IgD-negative memory B cell (primary cell): ENCODE data around the gene CDK7. TPM values are rescaled to one million over a fixed set of nuclear protein-coding genes. Genes with fewer than 3 reads are reported as not detected.

ENCODE experiments used
- H3K27ac Mint-ChIP-seq, 3 donors: one replicate each; pipeline ENCODE4 v1.8.0; 2020 to 2022; ENCODE audit warnings: mild to moderate bottlenecking in 3 of 3, mixed read lengths in 3 of 3, moderate library complexity in 1 of 3
- H3K27me3 Mint-ChIP-seq: one replicate; pipeline ENCODE4 v1.8.0; 2021; ENCODE audit warnings: mixed read lengths
- H3K36me3 Mint-ChIP-seq: one replicate; pipeline ENCODE4 v1.8.0; 2020; ENCODE audit warnings: mild to moderate bottlenecking, mixed read lengths
- H3K4me1 Mint-ChIP-seq, 3 donors: one replicate each; pipeline ENCODE4 v1.8.0; 2020 to 2022; ENCODE audit warnings: mixed read lengths in 3 of 3, mild to moderate bottlenecking in 1 of 3
- H3K4me3 Mint-ChIP-seq, 4 donors: one replicate each; pipeline ENCODE4 v1.8.0; 2020 to 2022; ENCODE audit warnings: mild to moderate bottlenecking in 4 of 4, mixed read lengths in 4 of 4, moderate library complexity in 3 of 4
- H3K9me3 Mint-ChIP-seq, 3 donors: one replicate each; pipeline ENCODE4 v1.8.0; 2020 to 2021; ENCODE audit warnings: mixed read lengths in 3 of 3, mild to moderate bottlenecking in 1 of 3
- polyA plus RNA-seq: library from polyadenylated mRNA; unstranded; fragments of 300-500 nt; fragmentation: Illumina TruSeq; gene quantifications from one replicate; pipeline ENCODE4 v1.2.3, GENCODE V29; 2021

The CDK7 gene
- polyA plus RNA-seq, 1 donor from 2014 or later: 23.9 TPM

GRCh38 chr5:69295088-69295754 is 60.5 kb downstream of the CDK7 start:
- Mint-ChIP-seq H3K4me1 (peaks cover 0 to 3% (median 0%) of the 10 kb centered on the region in 3 donors), H3K27ac (peak overlapping the region in 1 of 3 donors; percentile 46), H3K9me3 (no peaks in the 10 kb centered on the region), H3K36me3 (peaks cover 8% of the 10 kb centered on the region), H3K4me3 (no peak overlapping the region), H3K27me3 (no peaks in the 10 kb centered on the region)

DNA sequence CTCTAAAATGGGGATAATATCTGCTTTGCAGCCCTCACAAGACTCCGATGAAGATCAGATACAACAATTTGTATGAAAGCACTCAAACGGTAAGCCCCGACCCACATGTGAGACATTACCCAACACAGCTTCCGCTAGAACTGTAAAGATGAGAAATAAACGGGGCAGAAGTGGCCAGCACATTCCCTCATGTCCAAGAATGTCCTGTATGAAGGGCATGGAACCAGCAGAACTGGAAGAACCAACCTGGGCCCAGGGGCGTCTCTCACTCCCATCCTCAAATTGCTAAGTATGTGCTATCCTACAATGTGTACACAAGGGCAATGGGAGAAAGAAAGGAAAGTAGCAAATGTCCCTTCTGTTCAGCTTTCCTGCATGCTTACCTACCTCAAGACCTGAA is 64.9 kb downstream of the CDK7 start:
- Mint-ChIP-seq H3K27ac (no peak overlapping the region), H3K4me3 (no peak overlapping the region), H3K36me3 (peaks cover 11% of the 10 kb centered on the region), H3K27me3 (no peaks in the 10 kb centered on the region), H3K4me1 (peaks cover 0 to 1% (median 0%) of the 10 kb centered on the region in 3 donors), H3K9me3 (peaks cover 0 to 1% (median 0%) of the 10 kb centered on the region in 3 donors)

DNA sequence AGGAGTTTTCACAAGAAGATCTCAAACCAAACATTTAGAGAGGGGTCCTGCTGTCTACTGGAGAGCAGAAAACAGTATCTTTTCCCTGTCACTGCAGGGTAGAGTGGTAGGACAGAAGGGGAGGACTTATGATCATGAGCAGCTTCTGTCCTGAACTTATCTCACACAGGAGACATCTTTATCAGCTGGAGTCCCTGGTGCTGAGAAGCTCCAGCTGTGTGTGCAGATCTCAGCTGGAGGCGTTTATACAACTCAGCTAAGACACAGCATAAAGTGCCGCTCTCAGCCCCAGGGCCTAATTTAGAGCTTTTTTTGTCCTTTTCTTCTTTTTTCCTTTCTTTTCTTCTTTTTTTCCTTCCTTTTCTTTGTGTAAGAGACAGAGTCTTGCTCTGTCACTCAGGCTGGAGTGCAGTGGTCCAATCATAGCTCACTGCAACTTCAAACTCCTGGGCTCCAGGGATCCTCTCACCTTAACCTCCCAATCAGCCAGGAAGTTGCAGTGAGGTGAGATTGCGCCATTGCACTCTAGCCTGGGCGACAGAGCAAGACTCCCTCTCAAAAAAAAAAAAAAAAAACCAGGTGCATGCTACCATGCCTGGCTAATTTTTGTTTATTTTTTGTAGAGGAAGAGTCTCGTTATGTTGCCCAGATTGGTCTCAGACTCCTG is 66.0 kb downstream of the CDK7 start:
- Mint-ChIP-seq H3K27me3 (no peaks in the 10 kb centered on the region), H3K9me3 (peaks cover 0 to 2% (median 0%) of the 10 kb centered on the region in 3 donors), H3K4me1 (peaks cover 0 to 1% (median 0%) of the 10 kb centered on the region in 3 donors), H3K4me3 (peak overlapping the region in 1 of 4 donors; percentile 61), H3K27ac (peak overlapping the region in 1 of 3 donors; percentile 74), H3K36me3 (peaks cover 11% of the 10 kb centered on the region)

DNA sequence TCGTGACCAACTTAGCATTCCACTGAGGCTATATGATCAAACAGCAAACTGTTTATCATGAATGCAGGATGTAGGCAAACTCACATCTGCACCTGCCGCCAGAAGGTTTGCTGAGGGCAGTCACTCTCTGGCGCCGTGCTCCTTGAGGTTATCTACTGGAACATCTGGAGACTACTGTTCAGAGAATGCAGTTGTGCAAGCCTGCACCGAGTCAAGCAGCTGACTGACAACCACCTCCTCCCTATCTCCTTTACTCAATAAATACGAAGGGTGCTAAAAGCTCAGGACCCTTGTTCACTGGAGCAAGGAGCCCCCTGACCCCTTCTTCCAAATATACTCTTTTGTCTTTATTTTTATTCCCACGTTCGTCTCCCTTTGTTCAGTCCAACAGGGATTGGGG is 70.8 kb downstream of the CDK7 start:
- Mint-ChIP-seq H3K36me3 (peaks cover 29% of the 10 kb centered on the region), H3K4me3 (no peak overlapping the region), H3K27me3 (no peaks in the 10 kb centered on the region), H3K4me1 (peaks cover 0 to 1% (median 0%) of the 10 kb centered on the region in 3 donors), H3K27ac (no peak overlapping the region), H3K9me3 (peaks cover 4 to 7% (median 7%) of the 10 kb centered on the region in 3 donors)

DNA sequence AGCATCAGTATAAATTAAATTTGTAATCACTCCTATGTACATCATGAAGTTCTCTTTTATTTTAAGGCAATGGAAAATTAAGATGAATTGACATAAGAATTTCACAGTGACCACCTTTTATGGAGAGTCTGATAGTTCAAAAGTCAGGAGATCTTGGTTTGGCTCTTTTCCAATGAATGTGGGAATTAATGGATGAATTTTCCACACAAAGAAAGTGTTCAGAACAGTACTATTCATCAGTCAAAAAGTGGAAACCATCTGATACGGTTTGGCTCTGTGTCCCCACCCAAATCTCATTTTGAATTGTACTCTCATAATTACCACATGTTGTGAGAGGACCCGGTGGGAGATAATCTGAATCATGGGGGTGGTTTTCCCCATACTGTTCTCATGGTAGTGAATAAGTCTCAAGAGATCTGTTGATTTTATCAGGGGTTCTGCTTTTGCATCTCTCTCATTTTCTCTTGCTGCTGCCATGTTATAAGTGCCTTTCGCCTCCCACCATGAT is 73.4 kb downstream of the CDK7 start:
- Mint-ChIP-seq H3K4me1 (peaks cover 0 to 3% (median 0%) of the 10 kb centered on the region in 3 donors), H3K9me3 (peaks cover 4 to 7% (median 7%) of the 10 kb centered on the region in 3 donors), H3K27me3 (no peaks in the 10 kb centered on the region), H3K36me3 (peaks cover 35% of the 10 kb centered on the region), H3K4me3 (no peak overlapping the region), H3K27ac (no peak overlapping the region)

DNA sequence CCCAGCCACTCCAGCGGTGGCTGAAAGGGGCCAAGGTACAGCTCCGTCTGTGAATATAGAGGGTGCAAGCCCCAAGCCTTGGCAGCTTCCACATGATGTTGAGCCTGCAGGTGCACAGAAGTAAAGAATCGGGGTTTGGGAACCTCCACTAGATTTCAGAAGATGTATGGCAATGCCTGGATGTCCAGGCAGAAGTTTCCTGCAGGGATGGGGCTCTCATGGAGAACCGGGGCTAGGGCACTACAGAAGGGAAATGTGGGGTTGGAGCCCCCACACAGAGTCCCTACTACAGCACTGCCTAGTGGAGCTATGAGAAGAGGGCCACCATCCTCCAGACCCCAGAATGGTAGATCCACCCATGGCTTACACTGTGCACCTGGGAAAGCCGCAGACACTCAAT is 74.7 kb downstream of the CDK7 start:
- Mint-ChIP-seq H3K4me3 (no peak overlapping the region), H3K9me3 (peaks cover 4 to 7% (median 7%) of the 10 kb centered on the region in 3 donors), H3K27me3 (no peaks in the 10 kb centered on the region), H3K4me1 (peaks cover 0 to 3% (median 0%) of the 10 kb centered on the region in 3 donors), H3K36me3 (peaks cover 33% of the 10 kb centered on the region), H3K27ac (no peak overlapping the region)

GRCh38 chr5:69312459-69313160 is 77.9 kb downstream of the CDK7 start:
- Mint-ChIP-seq H3K9me3 (peaks cover 2 to 7% (median 7%) of the 10 kb centered on the region in 3 donors), H3K4me1 (peaks cover 0 to 2% (median 0%) of the 10 kb centered on the region in 3 donors), H3K27me3 (no peaks in the 10 kb centered on the region), H3K36me3 (peaks cover 31% of the 10 kb centered on the region), H3K4me3 (no peak overlapping the region), H3K27ac (no peak overlapping the region)

DNA sequence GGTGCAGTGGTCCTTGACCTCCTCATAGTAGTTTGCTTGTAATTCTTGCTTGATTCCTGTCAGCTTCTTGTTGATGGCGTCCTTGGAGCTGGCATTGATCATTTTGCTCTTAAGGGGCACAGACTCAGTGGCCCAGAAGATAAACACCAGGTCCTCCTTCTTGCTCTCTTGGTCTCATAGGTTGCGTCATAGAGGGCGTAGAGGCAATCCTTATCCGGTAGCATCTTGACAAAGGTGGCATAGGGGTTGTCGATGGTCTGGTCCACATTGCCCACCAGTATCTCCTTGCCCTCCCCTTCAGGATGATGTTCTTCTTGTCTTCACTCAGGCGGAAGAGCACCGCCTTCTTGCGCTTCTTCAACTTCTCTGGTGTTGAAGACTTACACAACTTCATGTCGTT is 78.7 kb downstream of the CDK7 start:
- H3K27me3 Mint-ChIP-seq: no peaks in the 10 kb centered on the region
- peaks cover 27% of the 10 kb centered on the region for H3K36me3 Mint-ChIP-seq
- H3K27ac Mint-ChIP-seq: peak overlapping the region in 1 of 3 donors; percentile 26
- peaks cover 2 to 6% (median 6%) of the 10 kb centered on the region in 3 donors for H3K9me3 Mint-ChIP-seq
- H3K4me3 Mint-ChIP-seq: no peak overlapping the region
- peaks cover 0 to 2% (median 0%) of the 10 kb centered on the region in 3 donors for H3K4me1 Mint-ChIP-seq

GRCh38 chr5:69315972-69316371 is 81.3 kb downstream of the CDK7 start:
- Mint-ChIP-seq H3K4me3 (no peak overlapping the region), H3K27me3 (no peaks in the 10 kb centered on the region), H3K9me3 (no peaks in the 10 kb centered on the region), H3K4me1 (peaks cover 0 to 2% (median 0%) of the 10 kb centered on the region in 3 donors), H3K36me3 (peaks cover 12% of the 10 kb centered on the region), H3K27ac (peak overlapping the region in 1 of 3 donors; percentile 44)

DNA sequence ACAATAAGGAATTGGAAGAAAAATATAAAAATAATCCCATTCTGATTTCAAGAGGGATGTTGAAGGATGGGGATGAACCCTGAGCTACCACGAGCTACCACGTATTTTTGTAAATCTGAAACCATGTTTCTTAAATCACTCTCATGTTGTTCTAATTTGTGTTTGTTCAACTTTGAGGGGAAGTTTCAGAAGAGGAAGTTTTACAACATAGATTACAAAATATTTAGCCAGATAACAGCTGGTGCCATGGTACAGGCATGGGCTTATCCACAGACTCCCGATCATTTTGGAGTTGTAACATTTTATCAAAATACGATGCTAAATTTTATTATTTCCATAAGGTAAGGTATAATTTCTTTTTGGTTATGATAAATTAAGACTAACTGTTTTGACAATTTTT is 82.7 kb downstream of the CDK7 start:
- no peaks in the 10 kb centered on the region for H3K9me3 Mint-ChIP-seq
- H3K27ac Mint-ChIP-seq: no peak overlapping the region
- no peak overlapping the region for H3K4me3 Mint-ChIP-seq
- peaks cover 11% of the 10 kb centered on the region for H3K36me3 Mint-ChIP-seq
- no peaks in the 10 kb centered on the region for H3K27me3 Mint-ChIP-seq
- H3K4me1 Mint-ChIP-seq: no peaks in the 10 kb centered on the region

- no peaks in the 10 kb centered on the region for H3K9me3 Mint-ChIP-seq
- H3K27ac Mint-ChIP-seq: peak overlapping the region in 1 of 3 donors; percentile 91
- H3K4me3 Mint-ChIP-seq: no peak overlapping the region
- peaks cover 9% of the 10 kb centered on the region for H3K36me3 Mint-ChIP-seq
- no peaks in the 10 kb centered on the region for H3K27me3 Mint-ChIP-seq
- peaks cover 0 to 7% (median 0%) of the 10 kb centered on the region in 3 donors for H3K4me1 Mint-ChIP-seq
These were observed 91.7 kb downstream of the CDK7 start for GRCh38 chr5:69326365-69326764.

Other genes with a start within 250 kb of the CDK7 start
- 25.9 TPM for gene SLC30A5, start 140.9 kb upstream of the CDK7 start, polyA plus RNA-seq
- 7.7 TPM for gene CCNB1, start 67.7 kb upstream of the CDK7 start, polyA plus RNA-seq
- gene CENPH, start 45.3 kb upstream of the CDK7 start, polyA plus RNA-seq: 18.0 TPM
- 5.5 TPM for gene CCDC125, start 97.9 kb downstream of the CDK7 start, polyA plus RNA-seq
- 81.3 TPM for gene AK6, start 134.6 kb downstream of the CDK7 start, polyA plus RNA-seq
- 104 TPM for gene TAF9, start 134.6 kb downstream of the CDK7 start, polyA plus RNA-seq
- gene RAD17, start 134.9 kb downstream of the CDK7 start, polyA plus RNA-seq: 29.6 TPM
- 2.5 TPM for gene MARVELD2, start 180.2 kb downstream of the CDK7 start, polyA plus RNA-seq